HepG2 (cell line): ENCODE data around the gene XPR1. TPM values are rescaled to one million over a fixed set of nuclear protein-coding genes. Genes with fewer than 3 reads are reported as not detected.

Experiments used
- ATAC-seq: fragments of 200-7000 bp; cut with Tn5 transposase; 3 replicates; pipeline ENCODE4 v1.9.1; 2020; ENCODE audit warnings: mild to moderate bottlenecking, moderate library complexity
- BruUV-seq: library from RNA; stranded (reverse); fragments of 400-500 nt; replicated peaks from 2 replicates; lab custom pipeline; 2021; lab: Mats Ljungman, UMichigan
- CTCF ChIA-PET: fragments of 300-600 bp; formaldehyde crosslinking; extraction: SDS; loops from one replicate; lab custom pipeline; 2021; ENCODE audit warnings: low total read pairs, inconsistent platforms, low intra/inter-chr PET ratio; lab: Yijun Ruan, JAX
- POLR2A ChIA-PET: fragments of 350-600 bp; sonication (Branson Sonifier 250); formaldehyde crosslinking; loops from one replicate; lab custom pipeline; 2020; ENCODE audit warnings: antibody characterized with exemption, inconsistent platforms; lab: Yijun Ruan, JAX
- DNase-seq: peaks from one replicate; pipeline ENCODE4 v3.0.0-alpha.2; 2015; ENCODE audit warnings: low spot score
- FAIRE-seq: peaks from 3 replicates; lab custom pipeline; 2011; peaks lifted over from hg19 to GRCh38; lab: Jason Lieb, UNC
- H2AFZ ChIP-seq: one replicate; pipeline ENCODE4 v1.6.1; 2011; ENCODE audit warnings: low read length, inconsistent platforms
- H3K27ac ChIP-seq: fragments of 300-600 bp; 3 replicates; pipeline ENCODE4 v1.8.0; 2011; ENCODE audit warnings: mixed run types, mild to moderate bottlenecking, mixed read lengths, low read length, inconsistent platforms; ENCODE audit not compliant: insufficient read depth; ENCODE audit errors: extremely low read length
- H3K27me3 ChIP-seq, 2 experiments: fragments of 200-600 bp in 1 of 2; 2 replicates in 1 of 2; 3 replicates in 1 of 2; pipeline versions ENCODE4 v1.6.0 to v1.8.0; 2011; ENCODE audit warnings: low read length in 2 of 2, mild to moderate bottlenecking in 2 of 2, moderate library complexity in 2 of 2, inconsistent platforms in 1 of 2; ENCODE audit not compliant: insufficient read depth in 2 of 2, control insufficient read depth in 1 of 2
- H3K36me3 ChIP-seq, 2 experiments: fragments of 200-600 bp in 1 of 2; replicated peaks in 1 of 2; 2 replicates in 1 of 2; 3 replicates in 1 of 2; pipeline versions ENCODE4 v1.5.1 to v1.8.0; 2011; ENCODE audit warnings: low read length in 2 of 2, inconsistent platforms in 1 of 2; ENCODE audit not compliant: insufficient read depth in 2 of 2, control insufficient read depth in 1 of 2
- H3K4me1 ChIP-seq: 2 replicates; pipeline ENCODE4 v1.5.1; 2012; ENCODE audit warnings: low read length, inconsistent platforms; ENCODE audit not compliant: insufficient read depth
- H3K4me2 ChIP-seq: 2 replicates; pipeline ENCODE4 v1.6.0; 2011; ENCODE audit warnings: low read depth, low read length, inconsistent platforms
- H3K4me3 ChIP-seq, 3 experiments: fragments of 200-600 bp in 1 of 3; sonication (generic), shearing (Covaris generic) in 1 of 3; replicated peaks in 1 of 3; 2 replicates each; pipeline ENCODE4 v1.5.1; 2011 to 2016; ENCODE audit warnings: low read length in 3 of 3, inconsistent platforms in 2 of 3, low read depth in 2 of 3, mild to moderate bottlenecking in 2 of 3, control low read depth in 1 of 3, mixed read lengths in 1 of 3; ENCODE audit not compliant: insufficient read depth in 1 of 3
- H3K79me2 ChIP-seq: one replicate; pipeline ENCODE4 v1.6.1; 2011; ENCODE audit warnings: low read length, inconsistent platforms; ENCODE audit not compliant: insufficient read depth
- H3K9ac ChIP-seq: 2 replicates; pipeline ENCODE4 v1.6.0; 2011; ENCODE audit warnings: mild to moderate bottlenecking, low read depth, low read length, inconsistent platforms; ENCODE audit not compliant: insufficient read depth
- H3K9me3 ChIP-seq: 2 replicates; pipeline ENCODE4 v1.5.1; 2012; ENCODE audit warnings: mild to moderate bottlenecking, low read length
- H4K20me1 ChIP-seq: 2 replicates; pipeline ENCODE4 v1.6.0; 2011; ENCODE audit warnings: inconsistent platforms, mild to moderate bottlenecking, low read length, moderate library complexity; ENCODE audit not compliant: insufficient read depth
- DMAP1 ChIP-seq: IDR thresholded peaks from 2 replicates; pipeline ENCODE4 v1.6.1; 2016
- DPF2 ChIP-seq: sonication (generic); formaldehyde crosslinking; IDR thresholded peaks from 2 replicates; pipeline ENCODE4 v1.4.0; 2020; ENCODE audit warnings: mild to moderate bottlenecking, low read depth, missing genetic modification reagents, borderline replicate concordance
- HMGXB4 ChIP-seq, 2 experiments: sonication (generic) in 1 of 2; formaldehyde crosslinking in 1 of 2; IDR thresholded peaks; 2 replicates each; pipeline versions ENCODE4 v1.4.0 to v1.6.1; 2018 to 2020; ENCODE audit warnings: missing genetic modification reagents in 2 of 2, borderline replicate concordance in 1 of 2, low read depth in 1 of 2, mild to moderate bottlenecking in 1 of 2, missing biosample characterization in 1 of 2
- SNAPC4 ChIP-seq: sonication (generic); formaldehyde crosslinking; IDR thresholded peaks from 2 replicates; pipeline ENCODE4 v1.4.0; 2020; ENCODE audit warnings: mild to moderate bottlenecking, missing genetic modification reagents
- ZNF18 ChIP-seq: sonication (generic); formaldehyde crosslinking; IDR thresholded peaks from 2 replicates; pipeline ENCODE4 v1.8.0; 2022; ENCODE audit warnings: mild to moderate bottlenecking, missing genetic modification reagents; ENCODE audit not compliant: insufficient replicate concordance
- ZNF256 ChIP-seq: sonication (generic); formaldehyde crosslinking; conservative IDR thresholded peaks from 2 replicates; pipeline ENCODE4 v1.4.0; 2020; ENCODE audit warnings: missing genetic modification reagents
- ZNF543 ChIP-seq: sonication (generic); formaldehyde crosslinking; IDR thresholded peaks from 2 replicates; pipeline ENCODE4 v1.4.0; 2020; ENCODE audit warnings: mild to moderate bottlenecking, missing genetic modification reagents
- WGBS: methylation state at CpG from one replicate; pipeline ENCODE4 v1.1.6; 2017; ENCODE audit warnings: low lambda C conversion rate; 5-methylcytosine and 5-hydroxymethylcytosine counted together
- in situ Hi-C: cut with HindIII; loops from 2 replicates; pipeline ENCODE4 v1.10.0; 2017; ENCODE audit warnings: low pct_unique_long_range_greater_than_20kb; ENCODE audit not compliant: extremely low pct_ligation_motif_present
- intact Hi-C: fragments of 100-400 bp; cut with micrococcal nuclease; formaldehyde crosslinking; loops from one replicate; pipeline ENCODE4 v1.10.0; 2022; ENCODE audit not compliant: unreplicated experiment
- polyA plus RNA-seq, 8 experiments: library from polyadenylated mRNA; depleted of rRNA in 3 of 8; stranded (reverse) in 7 of 8; unstranded in 1 of 8; fragments of >200 nt; fragmentation: Illumina TruSeq in 4 of 8; extraction: Trizol in 4 of 8; gene quantifications; 2 replicates each; pipeline versions ENCODE4 v1.2.1 to v1.2.3, GENCODE V29; 2011 to 2016; ENCODE audit warnings: low read depth in 4 of 8, missing spikeins in 1 of 8, mixed read lengths in 1 of 8; ENCODE audit not compliant: insufficient read depth in 1 of 8
- total RNA-seq, 5 experiments: library from RNA; depleted of rRNA; stranded (reverse); fragments of >200 nt; fragmentation: Illumina TruSeq; extraction: Trizol; gene quantifications; 2 replicates each; pipeline ENCODE4 v1.2.3, GENCODE V29; 2016; ENCODE audit warnings: low read depth in 1 of 5

The XPR1 gene
- total and polyA plus RNA-seq, 2 of the 13 experiments (the other 11 are each of a cell fraction or from before 2014, with no cell fraction given): 22.3 to 23.6 TPM

GRCh38 chr1:180652792-180653191 is 21.0 kb downstream of the XPR1 start:
- FAIRE-seq (no peak), ATAC-seq (no peak), DNase-seq (no peak)
- Histone ChIP-seq H3K36me3 (no peaks in the 10 kb centered on the region), H3K27ac (no peak overlapping the region), H3K27me3 (no peaks in the 10 kb centered on the region), H3K79me2 (no peaks in the 10 kb centered on the region), H3K9ac (no peak overlapping the region), H3K4me1 (no peaks in the 10 kb centered on the region), H3K4me2 (no peak overlapping the region), H3K4me3 (no peak overlapping the region), H2AFZ (no peak overlapping the region), H4K20me1 (no peaks in the 10 kb centered on the region), H3K9me3 (peaks cover 12% of the 10 kb centered on the region)
- ChIA-PET CTCF (no interaction called here), POLR2A (no interaction called here)
- intact Hi-C loops (no loop called here), in situ Hi-C loops (no loop called here)
- TF ChIP-seq ZNF543 (CRISPR knock-in tag) (no peak), DMAP1 (CRISPR knock-in tag) (no peak)
- BruUV-seq: no TSS peak
- 97% methylated on average over 2 of the region's 2 CpGs for WGBS

- peaks cover 4% of the 10 kb centered on the region for H3K79me2 ChIP-seq
- CTCF ChIA-PET: no interaction called here
Measured at GRCh38 chr1:180662709-180663108, 30.9 kb downstream of the XPR1 start.

More at GRCh38 chr1:180662709-180663108, 30.9 kb downstream of the XPR1 start:
- Histone ChIP-seq H4K20me1 (no peaks in the 10 kb centered on the region), H3K9me3 (peaks cover 13% of the 10 kb centered on the region), H3K27ac (no peak overlapping the region), H3K4me3 (no peak overlapping the region), H3K4me2 (no peak overlapping the region), H2AFZ (no peak overlapping the region), H3K4me1 (no peaks in the 10 kb centered on the region), H3K9ac (no peak overlapping the region), H3K36me3 (no peaks in the 10 kb centered on the region), H3K27me3 (no peaks in the 10 kb centered on the region)
- no peak for TF ChIP-seq SNAPC4 (CRISPR knock-in tag)
- no peak for TF ChIP-seq DPF2 (CRISPR knock-in tag)
- TF ChIP-seq HMGXB4 (CRISPR knock-in tag; IDR thresholded peaks at IDR 0.05; ENCODE audit: borderline replicate concordance in 1 of 2, low read depth in 1 of 2): no peak
- no peak for TF ChIP-seq ZNF18 (CRISPR knock-in tag)
- no peak for TF ChIP-seq ZNF256 (CRISPR knock-in tag)
- DNase-seq (no peak), ATAC-seq (no peak), FAIRE-seq (no peak)
- intact Hi-C loops (no loop called here), in situ Hi-C loops (no loop called here)
- POLR2A ChIA-PET: no interaction called here
- BruUV-seq: no TSS peak
